Measurements from ENCODE around the gene ELP4. TPM values are rescaled to one million over a fixed set of nuclear protein-coding genes. Genes with fewer than 3 reads are reported as not detected.

ELP4 gene
- total and polyA plus RNA-seq, 8 donors, result 15.5 to 26.0 (median 21.9) TPM

DNA sequence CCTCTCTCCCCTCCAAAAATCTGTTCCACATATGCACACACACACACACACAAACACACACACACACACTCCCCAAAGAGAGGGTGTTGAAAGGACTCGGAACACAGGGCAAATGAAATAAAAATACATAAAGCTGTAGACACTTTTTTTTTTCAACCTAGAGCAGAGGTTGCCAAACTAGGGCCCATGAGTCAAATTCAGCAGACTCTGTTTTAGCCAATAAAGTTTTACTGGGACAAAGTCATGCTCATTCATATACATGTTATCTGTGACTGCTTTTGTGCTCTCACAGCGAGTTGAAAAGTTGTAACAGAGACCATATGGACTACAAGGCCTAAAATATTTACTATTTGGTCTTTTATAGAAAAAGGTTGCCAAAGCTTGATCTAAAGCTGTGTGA lies 9.0 kb upstream of the ELP4 start:
- no peak overlapping the region for H3K4me3 ChIP-seq
- intact Hi-C loops (cut with DNase I), result no loop called here

DNA sequence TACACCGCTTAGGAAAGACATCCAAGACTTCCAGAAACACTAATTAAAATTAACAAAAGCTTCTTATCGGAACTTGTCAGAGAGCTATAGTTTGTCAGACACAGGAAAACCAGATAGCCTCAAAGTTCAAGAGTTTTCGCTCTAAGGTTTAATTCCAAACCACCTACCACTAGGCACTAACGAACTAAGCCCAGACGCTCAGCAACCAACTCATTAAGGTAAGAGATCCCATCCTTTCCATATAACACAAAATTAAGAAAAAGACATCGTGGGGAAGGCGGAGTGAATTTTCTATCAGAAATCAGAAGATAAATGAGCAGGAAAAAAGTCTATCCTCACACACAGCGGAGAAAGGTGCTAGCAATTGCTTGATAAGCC lies 527 bp upstream of the ELP4 start:
- Histone ChIP-seq H3K27me3 (no peaks in the 10 kb centered on the region), H3K4me1 (peaks cover 6 to 30% of the 10 kb centered on the region in 2 donors), H3K36me3 (no peaks in the 10 kb centered on the region), H3K4me3 (peak overlapping the region; percentile 74 to 81), H3K27ac (peak overlapping the region in 1 of 2 donors; percentile 82), H3K9me3 (no peaks in the 10 kb centered on the region)
- intact Hi-C loops (cut with DNase I), result no loop called here
- ATAC-seq (peak; percentile 32), DNase-seq (no peak)
- TF ChIP-seq, protein P1, sequence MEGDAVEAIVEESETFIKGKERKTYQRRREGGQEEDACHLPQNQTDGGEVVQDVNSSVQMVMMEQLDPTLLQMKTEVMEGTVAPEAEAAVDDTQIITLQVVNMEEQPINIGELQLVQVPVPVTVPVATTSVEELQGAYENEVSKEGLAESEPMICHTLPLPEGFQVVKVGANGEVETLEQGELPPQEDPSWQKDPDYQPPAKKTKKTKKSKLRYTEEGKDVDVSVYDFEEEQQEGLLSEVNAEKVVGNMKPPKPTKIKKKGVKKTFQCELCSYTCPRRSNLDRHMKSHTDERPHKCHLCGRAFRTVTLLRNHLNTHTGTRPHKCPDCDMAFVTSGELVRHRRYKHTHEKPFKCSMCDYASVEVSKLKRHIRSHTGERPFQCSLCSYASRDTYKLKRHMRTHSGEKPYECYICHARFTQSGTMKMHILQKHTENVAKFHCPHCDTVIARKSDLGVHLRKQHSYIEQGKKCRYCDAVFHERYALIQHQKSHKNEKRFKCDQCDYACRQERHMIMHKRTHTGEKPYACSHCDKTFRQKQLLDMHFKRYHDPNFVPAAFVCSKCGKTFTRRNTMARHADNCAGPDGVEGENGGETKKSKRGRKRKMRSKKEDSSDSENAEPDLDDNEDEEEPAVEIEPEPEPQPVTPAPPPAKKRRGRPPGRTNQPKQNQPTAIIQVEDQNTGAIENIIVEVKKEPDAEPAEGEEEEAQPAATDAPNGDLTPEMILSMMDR (IDR thresholded peaks at IDR 0.05), result no peak

More for the DNA sequence above, 9.0 kb upstream of the ELP4 start:
- Histone ChIP-seq H3K9me3 (no peaks in the 10 kb centered on the region), H3K36me3 (no peaks in the 10 kb centered on the region), H3K27ac (no peak overlapping the region), H3K4me1 (no peaks in the 10 kb centered on the region), H3K27me3 (no peaks in the 10 kb centered on the region)
- TF ChIP-seq, protein P1 (IDR thresholded peaks at IDR 0.05), result no peak
- ATAC-seq, result no peak
- no peak for DNase-seq

DNA sequence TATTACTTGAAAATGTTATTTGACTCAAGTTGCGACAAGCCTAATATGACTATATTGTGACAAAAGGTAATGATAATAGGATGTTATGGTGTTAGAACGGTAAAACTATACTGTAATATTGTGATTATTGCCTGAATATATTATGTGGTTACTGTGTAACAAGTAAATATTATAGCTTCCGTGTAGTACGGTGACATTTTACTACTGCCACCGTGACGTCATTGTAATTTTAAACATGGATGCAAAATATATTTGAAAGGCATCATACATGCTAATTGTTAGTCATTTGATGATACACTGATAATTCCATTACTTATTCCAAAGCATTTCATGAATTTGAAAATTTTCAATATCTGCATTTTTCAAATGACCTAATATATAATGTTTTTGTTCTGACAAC lies 2.5 kb downstream of the ELP4 start:
- Histone ChIP-seq H3K4me1 (peaks cover 6 to 30% of the 10 kb centered on the region in 2 donors), H3K27me3 (no peaks in the 10 kb centered on the region), H3K27ac (no peak overlapping the region), H3K36me3 (no peaks in the 10 kb centered on the region), H3K9me3 (no peaks in the 10 kb centered on the region), H3K4me3 (no peak overlapping the region)
- TF ChIP-seq, protein P1 (IDR thresholded peaks at IDR 0.05), result no peak
- ATAC-seq (no peak), DNase-seq (no peak)
- intact Hi-C loops (cut with DNase I), result no loop called here

DNA sequence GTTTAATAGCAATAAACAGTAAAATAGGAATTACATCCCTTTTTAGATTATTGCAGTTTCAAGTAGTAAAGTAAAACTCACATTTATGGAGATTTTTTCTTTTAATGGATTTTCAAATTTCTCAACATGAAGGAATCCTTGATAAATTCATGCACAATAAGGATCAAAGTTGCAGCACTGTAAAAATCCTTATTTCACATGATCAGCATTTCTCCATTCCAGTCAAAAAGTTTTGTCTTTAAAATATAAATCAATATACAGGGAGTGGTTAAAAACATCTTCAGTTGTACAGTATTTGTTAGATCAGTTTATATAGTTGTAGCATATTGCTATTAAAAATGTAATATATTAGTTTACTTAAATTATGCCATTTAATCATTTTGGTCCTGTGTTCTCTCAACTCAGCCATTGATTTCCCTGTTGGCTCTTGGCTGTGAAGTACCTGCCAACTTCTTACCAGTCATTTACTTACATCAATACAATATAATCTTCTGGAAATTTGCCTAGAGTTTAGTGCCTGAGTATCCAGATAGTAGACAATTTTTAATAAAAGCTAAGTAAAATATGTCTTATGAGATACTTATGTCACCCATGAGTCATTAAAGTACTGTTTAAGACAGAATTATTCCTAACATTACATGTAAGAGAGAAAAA lies 12.1 kb downstream of the ELP4 start:
- Histone ChIP-seq H3K9me3 (no peaks in the 10 kb centered on the region), H3K4me3 (no peak overlapping the region), H3K27ac (no peak overlapping the region), H3K4me1 (no peaks in the 10 kb centered on the region), H3K36me3 (no peaks in the 10 kb centered on the region), H3K27me3 (no peaks in the 10 kb centered on the region)
- DNase-seq (no peak), ATAC-seq (no peak)
- TF ChIP-seq, protein P1 (IDR thresholded peaks at IDR 0.05), result no peak
- intact Hi-C loops (cut with DNase I), result no loop called here

DNA sequence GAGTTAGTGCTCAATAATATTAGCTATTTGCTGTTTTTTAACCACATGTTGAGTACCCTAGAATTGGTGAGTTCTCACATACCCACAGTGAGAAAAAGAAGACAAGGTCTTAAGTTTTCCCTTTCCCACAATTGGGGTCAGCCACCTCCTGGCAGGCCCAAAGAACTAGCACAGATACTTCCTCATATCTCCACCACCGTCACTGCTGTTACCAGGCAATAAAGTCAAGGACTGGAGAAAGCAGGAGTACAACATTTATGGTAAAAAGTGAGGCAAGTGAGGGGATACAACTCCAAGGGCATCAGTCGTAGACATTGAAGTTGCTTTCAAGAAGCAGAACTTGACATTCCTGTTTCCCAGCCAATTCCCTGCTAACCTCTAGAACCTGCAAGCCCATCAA lies 19.6 kb downstream of the ELP4 start:
- TF ChIP-seq, protein P1 (IDR thresholded peaks at IDR 0.05), result no peak
- H3K4me3 ChIP-seq, result no peak overlapping the region
- peak in 1 of 4 donors; percentile 9 for DNase-seq

More for the DNA sequence above, 19.6 kb downstream of the ELP4 start:
- Histone ChIP-seq H3K9me3 (no peaks in the 10 kb centered on the region), H3K27me3 (no peaks in the 10 kb centered on the region), H3K27ac (no peak overlapping the region), H3K36me3 (no peaks in the 10 kb centered on the region), H3K4me1 (peaks cover 0 to 3% of the 10 kb centered on the region in 2 donors)
- ATAC-seq, result peak; percentile 73
- intact Hi-C loops (cut with DNase I), result no loop called here
